ENCODE results near the gene LTBP4.
A peak's percentile ranks its signal among the peaks of the same experiment; 100 is the strongest.
"Not testable (repeated sequence)": the region's sequence is repeated elsewhere in the genome, so short reads cannot be mapped to it uniquely, and the experiment has no call there.

The LTBP4 gene

DNA sequence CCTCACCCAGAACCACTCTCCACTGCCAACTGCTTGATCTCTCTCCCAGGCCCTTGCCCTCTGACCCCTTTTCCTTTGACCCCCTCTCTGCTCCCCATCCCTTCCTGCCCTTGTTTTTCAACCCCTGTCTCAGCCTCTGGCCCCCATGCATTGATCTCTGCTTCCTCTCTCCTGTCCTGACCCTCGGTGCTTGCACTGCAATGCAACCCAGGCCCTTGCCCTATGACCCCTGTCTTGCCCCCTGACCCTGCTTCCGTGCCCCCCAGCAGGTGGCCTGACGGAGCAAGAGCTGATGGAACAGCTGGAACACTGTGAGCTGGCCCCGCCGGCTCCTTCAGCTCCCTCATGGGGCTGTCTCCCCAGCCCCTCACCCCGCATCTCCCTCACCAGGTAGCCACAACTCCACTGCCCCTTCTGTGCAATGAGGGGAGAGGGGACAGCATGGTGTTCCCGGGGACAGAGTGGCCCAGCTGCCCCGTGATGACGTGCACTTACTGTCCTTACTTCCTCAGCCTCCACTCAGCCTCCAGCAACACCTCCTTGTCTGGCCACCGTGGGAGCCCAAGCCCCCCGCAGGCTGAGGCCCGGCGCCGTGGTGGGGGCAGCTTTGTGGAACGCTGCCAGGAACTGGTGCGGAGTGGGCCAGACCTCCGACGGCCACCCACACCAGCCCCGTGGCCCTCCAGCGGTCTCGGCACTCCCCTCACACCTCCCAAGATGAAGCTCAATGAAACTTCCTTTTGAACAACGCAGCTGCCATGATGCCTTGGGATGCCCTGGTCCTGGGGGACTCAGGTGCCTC, 10.5 kb upstream of the LTBP4 start:
- Histone ChIP-seq H3K9ac (no peak overlapping the region), H3K4me1 (peaks cover 22 to 73% (median 47%) of the 10 kb centered on the region in 10 experiments), H3K4me2 (no peak overlapping the region), H3K36me3 (peaks cover 52 to 69% (median 60%) of the 10 kb centered on the region in 11 experiments), H4K20me1 (peaks cover 0 to 28% (median 4%) of the 10 kb centered on the region in 11 experiments; a peak in 9 of 22 replicates), H3K9me3 (replicated peaks in 1 of 11) (no peaks in the 10 kb centered on the region), H3K27me3 (peaks cover 0 to 5% (median 4%) of the 10 kb centered on the region in 11 experiments; a peak in 7 of 22 replicates), H3K27ac (peak overlapping the region in 1 of 11 experiments; percentile 5; a peak in 1 of 22 replicates), H3K4me3 (no peak overlapping the region)
- no peak for TF ChIP-seq Cebpa-rat (IDR thresholded peaks at IDR 0.05)

DNA sequence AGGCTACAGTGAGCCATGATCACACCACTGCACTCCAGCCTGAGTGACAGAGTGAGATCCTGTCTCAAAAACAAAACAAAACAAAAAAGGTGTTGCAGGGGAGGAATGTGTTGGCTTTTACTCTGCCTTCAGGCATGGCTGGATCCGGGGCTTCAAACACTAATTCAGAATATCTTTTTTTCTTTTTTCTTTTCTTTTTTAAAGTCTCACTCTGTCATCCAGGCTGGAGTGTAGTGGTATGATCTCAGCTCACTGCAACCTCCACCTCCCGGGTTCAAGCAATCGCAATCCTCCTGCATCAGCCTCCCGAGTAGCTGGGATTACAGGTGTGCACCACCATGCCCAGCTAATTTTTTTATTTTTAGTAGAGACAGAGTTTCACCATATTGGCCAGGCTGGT, 9.4 kb upstream of the LTBP4 start:
- peak overlapping the region in 1 of 11 experiments; percentile 2; a peak in 1 of 22 replicates for H3K27ac ChIP-seq
- not testable (repeated sequence) for H3K4me3 ChIP-seq; H3K4me2 ChIP-seq; H3K9ac ChIP-seq; H3K9me3 ChIP-seq (replicated peaks in 1 of 11)
- H3K27me3 ChIP-seq = peaks cover 7 to 16% (median 12%) of the 10 kb centered on the region in 11 experiments
- peaks cover 17 to 62% (median 37%) of the 10 kb centered on the region in 10 experiments for H3K4me1 ChIP-seq
- H3K36me3 ChIP-seq = peaks cover 41 to 58% (median 50%) of the 10 kb centered on the region in 11 experiments
- H4K20me1 ChIP-seq = peaks cover 0 to 28% (median 4%) of the 10 kb centered on the region in 11 experiments; a peak in 9 of 22 replicates

DNA sequence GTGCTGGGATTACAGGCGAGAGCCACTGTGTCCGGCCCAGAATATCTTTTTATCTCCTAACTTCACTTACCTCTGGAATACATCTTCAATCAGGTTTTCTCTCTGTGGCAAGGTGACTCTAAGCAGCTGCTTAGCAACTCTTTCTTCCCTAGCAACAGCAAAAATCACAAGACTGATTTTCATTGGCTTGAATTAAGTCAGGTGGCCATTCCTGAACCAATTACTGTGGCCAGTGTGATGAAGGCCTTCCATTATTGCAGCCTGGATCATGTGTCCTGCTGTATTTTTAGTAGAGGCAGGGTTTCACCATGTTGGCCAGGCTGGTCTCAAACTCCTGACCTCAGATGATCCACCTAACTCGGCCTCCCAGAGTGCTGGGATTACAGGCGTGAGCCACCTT, 9.0 kb upstream of the LTBP4 start:
- Histone ChIP-seq H4K20me1 (peaks cover 0 to 28% (median 4%) of the 10 kb centered on the region in 11 experiments; a peak in 9 of 22 replicates), H3K36me3 (peaks cover 37 to 54% (median 45%) of the 10 kb centered on the region in 11 experiments), H3K27ac (peak overlapping the region in 2 of 11 experiments; percentile 2 to 31; a peak in 2 of 22 replicates), H3K9ac (no peak overlapping the region), H3K27me3 (peaks cover 11 to 20% (median 17%) of the 10 kb centered on the region in 11 experiments), H3K4me2 (peak overlapping the region in 3 of 11 experiments; percentile 17 to 46 (median 28); a peak in 6 of 22 replicates), H3K4me1 (peaks cover 17 to 59% (median 33%) of the 10 kb centered on the region in 10 experiments; a peak in 19 of 20 replicates), H3K4me3 (no peak overlapping the region), H3K9me3 (replicated peaks in 1 of 11) (no peaks in the 10 kb centered on the region)
- TF ChIP-seq Cebpa-rat (IDR thresholded peaks at IDR 0.05) = no peak

DNA sequence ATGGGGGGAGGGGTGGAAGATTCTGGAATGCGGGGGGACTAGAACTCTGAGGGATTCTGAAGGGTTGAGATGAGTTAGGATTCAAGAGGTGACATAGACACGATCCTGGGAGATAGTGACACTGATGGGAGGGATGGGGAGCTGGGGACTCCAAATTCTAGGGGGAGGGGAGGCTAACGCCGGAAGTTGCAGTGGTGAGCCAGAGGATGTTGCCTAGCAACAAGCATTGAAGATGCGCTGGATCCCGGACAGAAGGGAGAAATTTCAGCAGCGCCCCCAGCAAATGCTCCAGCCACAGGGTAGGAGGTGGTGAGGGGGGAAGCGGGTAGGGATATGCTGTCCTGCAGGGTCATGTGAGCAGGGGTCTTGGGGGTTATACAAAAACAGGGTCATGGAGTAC, 6.9 kb upstream of the LTBP4 start:
- Histone ChIP-seq H3K27ac (peak overlapping the region in 1 of 11 experiments; percentile 9; a peak in 1 of 22 replicates), H3K9ac (no peak overlapping the region), H3K4me2 (peak overlapping the region in 9 of 11 experiments; percentile 46 to 80 (median 68); a peak in 18 of 22 replicates), H3K9me3 (replicated peaks in 1 of 11) (no peaks in the 10 kb centered on the region), H3K36me3 (peaks cover 18 to 34% (median 26%) of the 10 kb centered on the region in 11 experiments; a peak in 21 of 22 replicates), H3K27me3 (peaks cover 26 to 40% (median 31%) of the 10 kb centered on the region in 11 experiments), H4K20me1 (peaks cover 0 to 21% (median 0%) of the 10 kb centered on the region in 11 experiments; a peak in 6 of 22 replicates), H3K4me3 (no peak overlapping the region), H3K4me1 (peaks cover 28 to 60% (median 46%) of the 10 kb centered on the region in 10 experiments)
- no peak for TF ChIP-seq Cebpa-rat (IDR thresholded peaks at IDR 0.05)

DNA sequence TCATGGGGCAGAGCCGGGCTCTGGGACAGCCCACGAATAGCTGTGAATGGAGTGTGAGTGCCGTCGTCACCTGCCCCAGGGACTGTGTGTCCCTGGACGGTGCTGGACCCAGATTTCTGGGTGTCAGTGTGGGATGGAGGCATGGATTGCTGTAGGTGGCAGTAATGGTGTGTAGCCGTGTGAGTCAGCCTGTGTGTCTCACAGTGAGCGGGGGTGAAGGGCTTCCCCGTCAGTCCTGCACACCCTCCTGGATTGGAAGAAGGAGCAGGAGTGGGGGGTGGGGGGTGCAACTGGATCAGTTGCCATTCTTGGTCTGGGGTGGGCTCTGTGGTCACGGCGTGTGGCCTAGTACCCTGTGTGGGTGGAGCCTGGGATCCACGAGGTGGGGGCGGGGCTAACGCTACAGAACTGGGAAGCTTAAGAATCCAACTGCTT, 6.5 kb upstream of the LTBP4 start:
- TF ChIP-seq Cebpa-rat (IDR thresholded peaks at IDR 0.05) = no peak
- H3K4me3 ChIP-seq = no peak overlapping the region
- H3K4me2 ChIP-seq = peak overlapping the region in 9 of 11 experiments; percentile 46 to 80 (median 68); a peak in 18 of 22 replicates
- peaks cover 32 to 64% (median 50%) of the 10 kb centered on the region in 10 experiments for H3K4me1 ChIP-seq
- H3K9ac ChIP-seq = no peak overlapping the region
- H3K36me3 ChIP-seq = peaks cover 17 to 31% (median 24%) of the 10 kb centered on the region in 11 experiments; a peak in 21 of 22 replicates
- peaks cover 26 to 44% (median 32%) of the 10 kb centered on the region in 11 experiments for H3K27me3 ChIP-seq
- peaks cover 0 to 20% (median 0%) of the 10 kb centered on the region in 11 experiments; a peak in 6 of 22 replicates for H4K20me1 ChIP-seq
- H3K27ac ChIP-seq = peak overlapping the region in 1 of 11 experiments; percentile 9; a peak in 1 of 22 replicates
- H3K9me3 ChIP-seq (replicated peaks in 1 of 11) = no peaks in the 10 kb centered on the region

DNA sequence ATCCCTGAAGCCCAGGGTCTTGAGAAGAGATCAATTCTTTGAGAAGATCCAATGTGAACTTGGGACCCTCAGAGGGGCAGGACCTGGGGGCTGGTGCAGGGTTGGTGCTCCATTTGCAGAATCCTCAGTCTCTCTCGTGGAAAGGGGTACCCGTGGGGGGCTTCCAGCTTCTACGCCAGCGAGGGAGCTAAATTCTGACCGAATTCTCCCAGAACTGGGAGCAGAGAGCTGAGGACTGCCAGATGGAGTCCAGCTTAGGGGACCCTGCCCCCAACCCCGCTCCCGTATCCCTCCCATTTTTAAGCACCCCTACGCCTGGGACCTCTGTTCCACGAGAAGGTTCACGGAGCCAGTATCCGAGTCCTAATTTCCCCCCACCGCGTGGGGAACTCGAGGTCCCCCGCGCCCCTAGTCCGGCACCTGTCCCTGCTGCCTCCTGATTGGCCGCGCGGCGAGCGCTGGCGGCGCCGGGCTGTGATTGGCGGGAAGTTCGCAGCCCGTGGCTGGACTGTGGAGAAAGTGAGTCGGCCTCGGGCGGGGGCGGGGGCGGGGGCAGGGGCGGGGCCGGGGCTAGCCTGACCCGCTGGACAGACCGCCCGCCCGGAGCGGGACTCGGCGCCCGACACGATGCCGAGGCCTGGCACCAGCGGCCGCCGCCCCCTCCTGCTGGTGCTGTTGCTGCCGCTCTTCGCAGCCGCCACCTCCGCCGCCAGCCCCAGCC, 4.4 kb upstream of the LTBP4 start:
- Histone ChIP-seq H3K27ac (no peak overlapping the region), H3K4me2 (peak overlapping the region in 9 of 11 experiments; percentile 15 to 100 (median 39); a peak in 10 of 22 replicates), H3K36me3 (peaks cover 0 to 10% (median 3%) of the 10 kb centered on the region in 11 experiments; a peak in 7 of 22 replicates), H3K9ac (no peak overlapping the region), H4K20me1 (peaks cover 0 to 5% (median 0%) of the 10 kb centered on the region in 11 experiments; a peak in 1 of 22 replicates), H3K4me3 (0 out of 20 replicates have a peak overlapping the region, but pooled peaks of 1 of the 10 experiments have one; percentile 15), H3K27me3 (peaks cover 26 to 49% (median 33%) of the 10 kb centered on the region in 11 experiments), H3K4me1 (peaks cover 49 to 80% (median 68%) of the 10 kb centered on the region in 10 experiments), H3K9me3 (replicated peaks in 1 of 11) (no peaks in the 10 kb centered on the region)
- TF ChIP-seq Cebpa-rat (IDR thresholded peaks at IDR 0.05) = no peak

DNA sequence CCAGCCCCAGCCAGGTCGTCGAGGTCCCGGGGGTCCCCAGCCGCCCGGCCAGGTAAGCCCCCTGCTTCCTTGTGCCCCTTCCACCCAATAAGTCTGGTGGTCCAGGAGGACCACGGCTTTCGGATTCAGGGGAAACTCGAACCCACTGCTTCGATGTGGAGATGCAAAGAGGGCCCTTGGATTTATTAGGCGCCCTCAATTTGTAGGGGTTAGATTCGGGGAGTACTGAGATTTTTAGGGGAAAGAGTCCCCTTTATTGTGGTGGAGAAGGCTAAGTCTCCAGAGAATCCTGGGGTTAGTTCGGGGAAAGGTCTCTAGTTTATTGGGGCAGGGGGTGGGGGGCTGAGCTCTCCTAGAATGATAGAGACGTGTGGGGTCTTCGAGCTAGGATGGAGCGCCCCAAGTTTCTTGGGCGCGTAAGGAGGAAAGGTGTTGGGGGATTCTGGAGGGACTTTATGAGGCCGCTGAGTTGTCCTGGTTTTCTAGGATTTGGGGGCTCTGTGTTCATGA, 3.8 kb upstream of the LTBP4 start:
- peaks cover 26 to 49% (median 33%) of the 10 kb centered on the region in 11 experiments for H3K27me3 ChIP-seq
- peaks cover 0 to 7% (median 0%) of the 10 kb centered on the region in 11 experiments; a peak in 1 of 22 replicates for H3K36me3 ChIP-seq
- 0 out of 20 replicates have a peak overlapping the region, but pooled peaks of 1 of the 10 experiments have one; percentile 15 for H3K4me3 ChIP-seq
- peaks cover 0 to 5% (median 0%) of the 10 kb centered on the region in 11 experiments; a peak in 2 of 22 replicates for H4K20me1 ChIP-seq
- no peak overlapping the region for H3K27ac ChIP-seq
- no peak overlapping the region for H3K9ac ChIP-seq
- no peaks in the 10 kb centered on the region for H3K9me3 ChIP-seq (replicated peaks in 1 of 11)
- TF ChIP-seq Cebpa-rat (IDR thresholded peaks at IDR 0.05) = no peak
- peaks cover 52 to 80% (median 72%) of the 10 kb centered on the region in 10 experiments for H3K4me1 ChIP-seq
- peak overlapping the region in 10 of 11 experiments; percentile 4 to 100 (median 38); a peak in 11 of 22 replicates for H3K4me2 ChIP-seq

All from BLaER1 treated with 17β-estradiol and CSF1 and Interleukin-3, amounts not matched to agents 10 nM and 100 nM (cell line).